Activated CD4-positive, alpha-beta T cell treated with anti-CD3 and anti-CD28 coated beads, Interleukin-2, amount 50 U/mL, for 1 hour (primary cell): Measurements from ENCODE around the gene RBCK1.
"Not testable (repeated sequence)": the region's sequence is repeated elsewhere in the genome, so short reads cannot be mapped to it uniquely, and the experiment has no call there.

Experiments
- DNase-seq: peaks from one replicate; pipeline ENCODE4 v3.0.0-alpha.2; 2020

Gene RBCK1

GRCh38 chr20:440148-440547 is 32.0 kb downstream of the RBCK1 start:
- DNase-seq, result no peak

GRCh38 chr20:440636-441035 is 32.5 kb downstream of the RBCK1 start:
- DNase-seq, result no peak

- no peak for DNase-seq
Observed at GRCh38 chr20:443223-443775, 35.2 kb downstream of the RBCK1 start.

- no peak for DNase-seq
Observed at GRCh38 chr20:444117-444516, 36.0 kb downstream of the RBCK1 start.

GRCh38 chr20:444862-445426 is 36.8 kb downstream of the RBCK1 start:
- no peak for DNase-seq

GRCh38 chr20:445514-446336 is 37.6 kb downstream of the RBCK1 start:
- no peak for DNase-seq

- not testable (repeated sequence) for DNase-seq
Observed at GRCh38 chr20:452021-452420, 43.9 kb downstream of the RBCK1 start.

- no peak for DNase-seq
Observed at GRCh38 chr20:454951-455350, 46.9 kb downstream of the RBCK1 start.

GRCh38 chr20:458776-459175 is 50.7 kb downstream of the RBCK1 start:
- no peak for DNase-seq

GRCh38 chr20:460180-460579 is 52.1 kb downstream of the RBCK1 start:
- no peak for DNase-seq

- DNase-seq, result no peak
Observed at GRCh38 chr20:460707-461106, 52.6 kb downstream of the RBCK1 start.

GRCh38 chr20:461254-462198 is 53.4 kb downstream of the RBCK1 start:
- peak; percentile 38 for DNase-seq

- DNase-seq, result peak; percentile 83
Observed at GRCh38 chr20:462199-462991, 54.3 kb downstream of the RBCK1 start, which contains the start of gene TBC1D20. TBC1D20 (minus strand) TSS chr20:462533; CDS start chr20:462405, 128 bp downstream.

GRCh38 chr20:467755-468154 is 59.7 kb downstream of the RBCK1 start:
- DNase-seq, result no peak

GRCh38 chr20:469746-470490 is 61.8 kb downstream of the RBCK1 start:
- DNase-seq, result no peak

- DNase-seq, result no peak
Observed at GRCh38 chr20:472137-472846, 64.2 kb downstream of the RBCK1 start.

- no peak for DNase-seq
Observed at GRCh38 chr20:472889-473292, 64.8 kb downstream of the RBCK1 start.

GRCh38 chr20:474581-474980 is 66.5 kb downstream of the RBCK1 start:
- no peak for DNase-seq

GRCh38 chr20:475463-476357 is 67.6 kb downstream of the RBCK1 start:
- no peak for DNase-seq
